Retinal pigment epithelial cell (primary cell): Measurements from ENCODE around the gene POLN.

ENCODE experiments used
- DNase-seq: peaks from one replicate; pipeline ENCODE4 v3.0.0-alpha.2; 2010; ENCODE audit warnings: low read depth
- H3K4me3 ChIP-seq: 2 replicates; pipeline ENCODE4 v1.5.1; 2011; ENCODE audit warnings: mild to moderate bottlenecking, low read length, control low read depth, moderate library complexity
- TF ChIP-seq, protein P1 (sequence below): conservative IDR thresholded peaks from 2 replicates; pipeline ENCODE4 v1.5.1; 2011; ENCODE audit warnings: low read depth, low read length, control low read depth, inconsistent platforms

The POLN gene

GRCh38 chr4:2103127-2103842, 138.6 kb downstream of the POLN start:
- H3K4me3 ChIP-seq = no peak overlapping the region
- TF ChIP-seq, protein P1, sequence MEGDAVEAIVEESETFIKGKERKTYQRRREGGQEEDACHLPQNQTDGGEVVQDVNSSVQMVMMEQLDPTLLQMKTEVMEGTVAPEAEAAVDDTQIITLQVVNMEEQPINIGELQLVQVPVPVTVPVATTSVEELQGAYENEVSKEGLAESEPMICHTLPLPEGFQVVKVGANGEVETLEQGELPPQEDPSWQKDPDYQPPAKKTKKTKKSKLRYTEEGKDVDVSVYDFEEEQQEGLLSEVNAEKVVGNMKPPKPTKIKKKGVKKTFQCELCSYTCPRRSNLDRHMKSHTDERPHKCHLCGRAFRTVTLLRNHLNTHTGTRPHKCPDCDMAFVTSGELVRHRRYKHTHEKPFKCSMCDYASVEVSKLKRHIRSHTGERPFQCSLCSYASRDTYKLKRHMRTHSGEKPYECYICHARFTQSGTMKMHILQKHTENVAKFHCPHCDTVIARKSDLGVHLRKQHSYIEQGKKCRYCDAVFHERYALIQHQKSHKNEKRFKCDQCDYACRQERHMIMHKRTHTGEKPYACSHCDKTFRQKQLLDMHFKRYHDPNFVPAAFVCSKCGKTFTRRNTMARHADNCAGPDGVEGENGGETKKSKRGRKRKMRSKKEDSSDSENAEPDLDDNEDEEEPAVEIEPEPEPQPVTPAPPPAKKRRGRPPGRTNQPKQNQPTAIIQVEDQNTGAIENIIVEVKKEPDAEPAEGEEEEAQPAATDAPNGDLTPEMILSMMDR = no peak
- no peak for DNase-seq

- H3K4me3 ChIP-seq = no peak overlapping the region
- no peak for DNase-seq
- TF ChIP-seq, protein P1 = no peak
Observed at GRCh38 chr4:2102045-2102883, 139.7 kb downstream of the POLN start.

- no peak overlapping the region for H3K4me3 ChIP-seq
- DNase-seq = no peak
- TF ChIP-seq, protein P1 = no peak
Observed at GRCh38 chr4:2101346-2102044, 140.4 kb downstream of the POLN start.

GRCh38 chr4:2096073-2096609, 145.8 kb downstream of the POLN start:
- H3K4me3 ChIP-seq = no peak overlapping the region
- DNase-seq = no peak
- TF ChIP-seq, protein P1 = no peak

GRCh38 chr4:2095236-2096072, 146.5 kb downstream of the POLN start:
- DNase-seq = no peak
- TF ChIP-seq, protein P1 = no peak
- no peak overlapping the region for H3K4me3 ChIP-seq

DNA sequence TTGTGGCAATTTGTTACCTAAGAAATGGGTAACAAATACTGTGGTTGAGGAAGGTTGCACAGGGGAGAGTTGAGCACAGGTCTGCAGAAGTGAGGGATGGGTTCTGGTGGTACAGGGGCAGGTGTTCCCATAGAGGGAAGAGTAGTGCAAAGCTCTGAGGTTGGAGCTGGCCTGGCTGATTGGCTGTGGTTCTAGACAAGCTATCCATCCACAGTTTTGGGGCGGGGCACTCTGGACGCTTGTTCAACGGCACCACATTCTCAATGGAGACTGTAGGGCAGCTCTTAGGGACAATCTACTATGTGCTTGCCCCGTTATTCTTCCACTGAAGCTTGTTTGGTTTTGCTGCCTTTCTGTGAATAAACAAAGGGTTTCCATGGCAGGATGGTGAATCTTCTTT, 147.4 kb downstream of the POLN start:
- H3K4me3 ChIP-seq = no peak overlapping the region
- TF ChIP-seq, protein P1 = no peak

More for the DNA sequence above, 147.4 kb downstream of the POLN start:
- no peak for DNase-seq
